Gastrocnemius medialis (tissue), 4 donors: ENCODE measurements around the gene CELSR1. TPM values are rescaled to one million over a fixed set of nuclear protein-coding genes. Genes with fewer than 3 reads are reported as not detected.

Source experiments
- ATAC-seq, 2 donors: fragments of 150-250 bp; one replicate each; pipeline ENCODE4 v1.9.1; 2016
- DNase-seq, 2 donors: peaks; one replicate each; pipeline ENCODE4 v3.0.0-alpha.2; 2019
- H3K27ac ChIP-seq, 4 donors: fragments of 200-600 bp; sonication (generic); 1 replicate in 1 of 4; 2 replicates in 3 of 4; pipeline ENCODE4 v1.5.1; 2016 to 2018; ENCODE audit warnings: mild to moderate bottlenecking in 2 of 4, moderate library complexity in 1 of 4
- H3K27me3 ChIP-seq, 3 donors: fragments of 200-600 bp; sonication (generic) in 2 of 3; 1 replicate in 1 of 3; 2 replicates in 2 of 3; pipeline versions ENCODE4 v1.5.1 to v1.6.0; 2016 to 2019; ENCODE audit warnings: mild to moderate bottlenecking in 1 of 3, moderate library complexity in 1 of 3
- H3K36me3 ChIP-seq, 2 donors: fragments of 200-600 bp; sonication (generic) in 1 of 2; one replicate each; pipeline ENCODE4 v1.5.1; 2017 to 2018
- H3K4me1 ChIP-seq, 2 donors: fragments of 200-600 bp; sonication (generic) in 1 of 2; one replicate each; pipeline ENCODE4 v1.5.1; 2016 to 2017; ENCODE audit warnings: mild to moderate bottlenecking in 2 of 2
- H3K4me3 ChIP-seq, 4 donors: fragments of 200-600 bp; sonication (generic) in 3 of 4; 1 replicate in 1 of 4; 2 replicates in 3 of 4; pipeline ENCODE4 v1.5.1; 2016 to 2019; ENCODE audit warnings: mild to moderate bottlenecking in 2 of 4
- H3K9me3 ChIP-seq, 3 donors: fragments of 200-600 bp; sonication (generic) in 2 of 3; 1 replicate in 1 of 3; 2 replicates in 2 of 3; pipeline ENCODE4 v1.5.1; 2016 to 2019
- CTCF ChIP-seq, 5 experiments: fragments of 450-650 bp in 3 of 5; fragments of 200-600 bp in 2 of 5; sonication (generic) in 2 of 5; IDR thresholded peaks in 4 of 5; conservative IDR thresholded peaks in 1 of 5; 1 replicate in 4 of 5; 2 replicates in 1 of 5; pipeline ENCODE4 v1.5.1; 2016 to 2019; ENCODE audit warnings: antibody characterized with exemption in 5 of 5, mild to moderate bottlenecking in 3 of 5, moderate library complexity in 3 of 5
- POLR2A ChIP-seq, 2 donors: fragments of 450-650 bp; IDR thresholded peaks; one replicate each; pipeline ENCODE4 v1.6.1; 2017; ENCODE audit warnings: antibody characterized with exemption in 2 of 2, mild to moderate bottlenecking in 2 of 2, moderate library complexity in 2 of 2
- in situ Hi-C, 4 donors: fragments of 200-750 bp; cut with MboI; loops; one replicate each; pipeline versions ENCODE4 v1.15.0 to v1.8.0; 2017; ENCODE audit warnings: low sequenced_read_pairs in 4 of 4
- intact Hi-C: fragments of 100-400 bp; cut with DNase I; formaldehyde crosslinking; loops from one replicate; pipeline ENCODE4 v1.15.1; 2023; ENCODE audit warnings: low total_unique reads
- total RNA-seq, 4 donors: library from RNA; depleted of rRNA; stranded (reverse); fragments of >200 nt; gene quantifications; one replicate each; pipeline versions ENCODE4 v1.1.0 to v1.2.3, GENCODE V29; 2016

Gene CELSR1
- total RNA-seq, 4 donors from 2014 or later = 0.10 to 1.5 (median 0.87) TPM

- no peaks in the 10 kb centered on the region for H3K4me1 ChIP-seq
- H3K27me3 ChIP-seq = peaks cover 4 to 26% (median 15%) of the 10 kb centered on the region in 3 donors
- H3K4me3 ChIP-seq = no peak overlapping the region
- DNase-seq = no peak
- TF ChIP-seq CTCF (IDR thresholded peaks at IDR 0.05 in 4 of 5, conservative IDR thresholded peaks at IDR 0.05 in 1 of 5) = no peak
- no peak for TF ChIP-seq POLR2A (IDR thresholded peaks at IDR 0.05)
- H3K27ac ChIP-seq = no peak overlapping the region
- in situ Hi-C loops (no loop called here), intact Hi-C loops (no loop called here)
- no peak for ATAC-seq
- H3K36me3 ChIP-seq = no peaks in the 10 kb centered on the region
- H3K9me3 ChIP-seq = no peaks in the 10 kb centered on the region
These were observed 73.8 kb downstream of the CELSR1 start for GRCh38 chr22:46463435-46464227.

DNA sequence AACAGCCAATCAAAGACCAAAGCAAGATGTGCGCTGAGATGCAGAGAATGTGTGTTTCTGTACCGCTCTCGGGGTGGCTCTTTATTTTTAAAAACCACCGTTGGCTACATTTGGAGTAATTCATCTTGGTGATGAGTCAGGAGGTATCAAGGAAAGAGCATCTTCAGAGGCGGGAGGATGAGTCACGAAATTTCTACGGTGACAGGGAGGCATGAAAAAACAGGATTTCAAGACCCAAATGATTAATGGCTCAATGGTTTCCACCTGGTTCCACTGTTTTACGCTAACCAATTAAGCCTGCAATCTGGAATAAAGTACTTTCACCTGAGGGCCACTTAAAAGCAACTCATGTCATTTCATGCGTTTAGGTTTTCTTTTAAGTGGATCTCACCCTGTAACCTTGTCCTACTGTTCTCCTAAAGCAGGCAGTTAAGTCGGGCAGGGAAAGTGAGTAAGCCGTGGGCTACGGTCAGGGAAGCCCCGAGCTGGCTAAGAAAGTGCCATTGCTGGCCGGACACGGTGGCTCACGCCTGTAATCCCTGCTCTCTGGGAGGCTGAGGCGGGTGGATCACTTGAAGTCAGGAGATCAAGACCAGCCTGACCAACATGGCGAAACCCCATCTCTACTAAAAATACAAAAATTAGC lies 74.6 kb downstream of the CELSR1 start:
- in situ Hi-C loops (no loop called here), intact Hi-C loops (no loop called here)
- H3K36me3 ChIP-seq = no peaks in the 10 kb centered on the region
- no peaks in the 10 kb centered on the region for H3K4me1 ChIP-seq
- no peaks in the 10 kb centered on the region for H3K9me3 ChIP-seq
- H3K27ac ChIP-seq = no peak overlapping the region
- TF ChIP-seq POLR2A (IDR thresholded peaks at IDR 0.05) = no peak
- TF ChIP-seq CTCF (IDR thresholded peaks at IDR 0.05 in 4 of 5, conservative IDR thresholded peaks at IDR 0.05 in 1 of 5) = no peak
- ATAC-seq = no peak
- H3K27me3 ChIP-seq = peaks cover 4 to 26% (median 15%) of the 10 kb centered on the region in 3 donors
- H3K4me3 ChIP-seq = no peak overlapping the region
- DNase-seq = no peak

- TF ChIP-seq CTCF (IDR thresholded peaks at IDR 0.05 in 4 of 5, conservative IDR thresholded peaks at IDR 0.05 in 1 of 5) (no peak), POLR2A (IDR thresholded peaks at IDR 0.05) (no peak)
- Histone ChIP-seq H3K4me3 (no peak overlapping the region), H3K4me1 (no peaks in the 10 kb centered on the region), H3K27ac (no peak overlapping the region), H3K27me3 (peaks cover 4 to 30% (median 10%) of the 10 kb centered on the region in 3 donors), H3K9me3 (no peaks in the 10 kb centered on the region), H3K36me3 (no peaks in the 10 kb centered on the region)
- in situ Hi-C loops (no loop called here), intact Hi-C loops (no loop called here)
- ATAC-seq (no peak), DNase-seq (no peak)
These were observed 75.7 kb downstream of the CELSR1 start for GRCh38 chr22:46461566-46462180.

DNA sequence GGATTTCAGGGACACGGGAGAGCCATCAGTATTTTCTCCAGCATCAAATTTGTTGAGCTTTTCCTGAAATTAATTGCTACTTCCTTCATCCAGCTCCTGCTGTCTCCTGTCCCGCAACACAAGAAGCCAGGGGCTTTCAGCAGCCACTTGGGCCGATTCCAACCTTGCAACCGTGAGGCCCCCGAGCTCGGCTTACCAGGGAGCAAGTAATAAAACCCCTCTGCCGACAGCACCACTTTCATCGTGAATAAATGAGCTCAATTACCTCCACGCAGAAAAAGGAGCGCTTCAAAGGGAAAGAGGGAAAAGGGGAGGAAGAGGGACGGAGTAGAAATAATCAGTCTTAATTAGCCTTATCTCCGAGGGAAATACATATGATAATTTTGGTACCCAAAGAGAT lies 76.6 kb downstream of the CELSR1 start:
- in situ Hi-C loops = no loop called here
- H3K9me3 ChIP-seq = no peaks in the 10 kb centered on the region
- no peak for DNase-seq
- intact Hi-C loops = no loop called here
- no peak overlapping the region for H3K27ac ChIP-seq
- no peaks in the 10 kb centered on the region for H3K36me3 ChIP-seq
- no peak for ATAC-seq
- H3K27me3 ChIP-seq = peaks cover 4 to 27% (median 7%) of the 10 kb centered on the region in 3 donors
- H3K4me3 ChIP-seq = no peak overlapping the region
- TF ChIP-seq POLR2A (IDR thresholded peaks at IDR 0.05) = no peak
- TF ChIP-seq CTCF (IDR thresholded peaks at IDR 0.05 in 4 of 5, conservative IDR thresholded peaks at IDR 0.05 in 1 of 5) = no peak
- no peaks in the 10 kb centered on the region for H3K4me1 ChIP-seq
